GM12874 (cell line): ENCODE data around the gene SPSB1.

Experiments used
- CTCF ChIP-seq: IDR thresholded peaks from 2 replicates; pipeline ENCODE4 v1.5.1; 2011; ENCODE audit warnings: low read depth, mild to moderate bottlenecking, control low read depth, low read length, moderate library complexity; ENCODE audit not compliant: insufficient read depth

Gene SPSB1

DNA sequence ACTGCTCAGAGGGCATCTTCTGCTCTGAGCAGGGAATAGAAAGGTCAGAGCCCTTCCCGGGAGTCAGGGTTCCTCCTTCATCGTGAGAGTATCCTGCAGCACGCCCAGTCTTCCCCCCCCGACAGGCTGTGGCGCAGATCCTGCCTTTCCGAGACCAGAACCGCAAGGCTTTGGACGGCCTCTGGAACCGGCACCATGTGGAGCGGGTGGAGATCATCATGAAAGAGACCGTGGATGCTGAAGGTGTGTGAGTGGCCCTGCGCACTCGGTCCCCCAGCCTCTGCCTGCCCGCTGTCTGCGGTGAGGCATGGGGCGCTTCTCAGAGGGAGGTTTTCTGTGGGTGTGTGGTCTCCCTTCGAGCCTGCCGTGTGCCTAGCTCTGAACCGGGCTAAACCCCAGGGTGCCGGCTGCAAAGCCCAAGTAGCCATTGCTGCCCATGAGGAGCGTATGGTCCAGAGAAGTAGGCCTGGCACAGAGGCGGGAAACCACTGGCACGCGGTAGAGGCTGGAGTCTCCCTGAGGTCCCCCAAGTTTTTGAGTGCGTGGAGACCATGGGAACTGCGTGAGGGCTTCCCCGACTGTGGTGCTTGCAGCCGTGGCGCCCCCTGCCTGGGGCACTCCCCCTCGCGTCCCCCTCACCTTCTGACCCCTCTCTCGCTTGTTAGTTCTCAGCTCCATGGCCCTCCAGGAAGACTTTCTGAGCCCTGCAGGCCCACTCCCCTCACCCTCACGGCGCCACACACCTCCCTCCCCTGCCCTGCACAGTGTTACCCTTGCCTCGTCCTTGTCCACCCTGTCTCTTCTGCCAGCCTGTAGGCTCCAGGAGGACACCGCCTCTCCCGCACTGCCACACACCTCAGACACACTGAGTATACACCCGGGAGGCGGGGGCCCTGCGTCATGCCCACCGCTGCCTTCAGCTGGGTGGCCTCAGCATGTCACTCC is 45.6 kb upstream of the SPSB1 start:
- TF ChIP-seq CTCF, result no peak

DNA sequence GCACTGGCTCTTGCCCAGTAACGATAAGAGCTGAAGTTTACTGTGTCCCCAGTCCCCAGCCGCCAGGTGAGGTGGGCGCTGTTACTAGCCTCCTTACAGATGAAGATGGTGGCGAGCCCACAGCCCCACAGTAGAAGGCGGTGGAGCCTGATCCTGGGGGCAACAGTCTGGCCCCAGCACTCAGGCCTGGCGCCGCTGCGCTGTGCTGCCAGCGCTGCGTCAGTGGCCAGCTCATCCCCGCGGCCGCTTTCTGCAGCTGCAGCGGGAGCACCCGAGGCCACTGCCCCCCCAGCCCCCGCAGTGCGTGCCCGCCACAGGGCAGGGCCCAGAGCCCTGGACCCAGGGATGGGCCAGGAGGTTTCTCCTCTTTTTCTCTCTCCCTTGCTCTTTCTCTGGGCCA is 44.8 kb upstream of the SPSB1 start:
- no peak for TF ChIP-seq CTCF

GRCh38 chr1:9248341-9249262 is 44.1 kb upstream of the SPSB1 start:
- no peak for TF ChIP-seq CTCF

GRCh38 chr1:9249263-9249533 is 43.5 kb upstream of the SPSB1 start:
- TF ChIP-seq CTCF, result no peak

GRCh38 chr1:9249534-9250410 is 42.9 kb upstream of the SPSB1 start:
- TF ChIP-seq CTCF, result peak; percentile 72

DNA sequence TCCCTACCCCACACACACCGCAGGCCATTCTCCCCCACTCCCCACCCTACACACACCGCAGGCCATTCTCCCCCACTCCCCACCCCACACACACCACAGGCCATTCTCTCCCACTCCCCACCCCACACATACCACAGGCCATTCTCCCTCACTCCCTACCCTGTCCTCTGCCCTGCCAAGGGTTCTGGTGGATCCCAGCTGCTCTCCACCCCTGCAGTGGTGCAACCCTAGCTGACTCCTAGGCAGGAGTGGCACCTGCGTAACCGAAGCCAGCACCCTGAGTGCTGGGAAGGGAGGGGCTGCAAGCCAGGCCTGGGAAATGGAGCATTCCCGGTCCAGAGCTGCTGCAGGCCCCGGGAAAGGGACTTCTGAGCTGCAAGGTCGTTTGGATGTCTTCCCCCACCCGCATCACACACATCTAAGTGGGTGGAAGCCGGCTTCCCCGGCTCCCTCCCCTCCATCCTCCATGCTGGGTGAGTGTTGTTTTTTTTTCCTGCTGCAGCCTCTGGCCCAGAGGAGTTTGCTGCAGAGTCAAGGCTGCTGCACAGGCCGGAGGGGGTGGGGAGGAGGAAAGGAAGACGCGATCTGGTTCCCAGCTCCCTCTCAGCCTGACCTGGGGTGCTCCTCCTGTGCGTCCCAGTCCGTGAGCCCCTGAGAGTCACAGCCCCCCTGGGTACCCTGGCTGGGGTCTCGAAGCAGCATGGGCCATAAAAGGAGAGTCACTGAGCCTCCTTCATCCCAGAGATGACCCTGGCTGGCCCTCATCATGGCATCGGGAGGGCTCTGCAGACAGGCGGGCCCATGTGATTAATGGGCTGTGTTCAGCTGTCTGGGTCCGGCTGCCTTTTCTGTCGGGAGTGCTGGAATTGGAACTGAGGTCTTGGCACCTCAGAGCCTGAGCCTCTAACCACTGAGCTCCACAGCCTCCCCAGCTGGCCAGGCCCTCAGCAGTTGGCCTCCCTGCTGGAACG is 42.0 kb upstream of the SPSB1 start:
- no peak for TF ChIP-seq CTCF
